Skeletal muscle satellite cell (primary cell): Measurements from ENCODE around the gene RAE1.
"Not testable (repeated sequence)": the region's sequence is repeated elsewhere in the genome, so short reads cannot be mapped to it uniquely, and the experiment has no call there.

Experiments
- H3K27me3 ChIP-seq: 2 replicates; pipeline ENCODE4 v1.7.0; 2013; ENCODE audit warnings: low read length; ENCODE audit not compliant: control insufficient read depth, insufficient read depth
- H3K36me3 ChIP-seq: 2 replicates; pipeline ENCODE4 v1.7.0; 2013; ENCODE audit warnings: mild to moderate bottlenecking, control low read depth, low read length; ENCODE audit not compliant: insufficient read depth
- H3K4me1 ChIP-seq: 2 replicates; pipeline ENCODE4 v1.7.0; 2013; ENCODE audit warnings: low read length; ENCODE audit not compliant: control insufficient read depth, insufficient read depth
- H3K4me2 ChIP-seq: 2 replicates; pipeline ENCODE4 v1.7.0; 2013; ENCODE audit warnings: mild to moderate bottlenecking, low read length
- H3K4me3 ChIP-seq: 2 replicates; pipeline ENCODE4 v1.7.0; 2013; ENCODE audit warnings: low read length
- H3K9ac ChIP-seq: 2 replicates; pipeline ENCODE4 v1.7.0; 2013; ENCODE audit warnings: mild to moderate bottlenecking, low read depth, low read length, moderate library complexity
- H3K9me3 ChIP-seq: replicated peaks from 2 replicates; pipeline ENCODE4 v1.7.0; 2013; ENCODE audit warnings: mild to moderate bottlenecking, control low read depth, low read length

RAE1 gene

GRCh38 chr20:57415771-57416170, 64.7 kb downstream of the RAE1 start:
- peaks cover 23% of the 10 kb centered on the region for H3K27me3 ChIP-seq
- no peak overlapping the region for H3K9ac ChIP-seq
- no peak overlapping the region for H3K4me2 ChIP-seq
- H3K4me3 ChIP-seq = no peak overlapping the region
- H3K9me3 ChIP-seq = no peaks in the 10 kb centered on the region
- no peaks in the 10 kb centered on the region for H3K36me3 ChIP-seq
- H3K4me1 ChIP-seq = peaks cover 5% of the 10 kb centered on the region

GRCh38 chr20:57416296-57417022, 65.4 kb downstream of the RAE1 start:
- Histone ChIP-seq H3K9ac (no peak overlapping the region), H3K4me3 (no peak overlapping the region), H3K36me3 (no peaks in the 10 kb centered on the region), H3K9me3 (no peaks in the 10 kb centered on the region), H3K4me1 (peaks cover 5% of the 10 kb centered on the region), H3K27me3 (peaks cover 30% of the 10 kb centered on the region), H3K4me2 (no peak overlapping the region)

- Histone ChIP-seq H3K9ac (no peak overlapping the region), H3K4me2 (no peak overlapping the region), H3K4me1 (peaks cover 5% of the 10 kb centered on the region), H3K9me3 (no peaks in the 10 kb centered on the region), H3K36me3 (no peaks in the 10 kb centered on the region), H3K27me3 (peaks cover 35% of the 10 kb centered on the region), H3K4me3 (no peak overlapping the region)
Observed at GRCh38 chr20:57417051-57417689, 66.1 kb downstream of the RAE1 start.

GRCh38 chr20:57417830-57418780, 67.0 kb downstream of the RAE1 start:
- peaks cover 5% of the 10 kb centered on the region for H3K4me1 ChIP-seq
- no peak overlapping the region for H3K4me2 ChIP-seq
- H3K4me3 ChIP-seq = no peak overlapping the region
- peaks cover 43% of the 10 kb centered on the region for H3K27me3 ChIP-seq
- H3K36me3 ChIP-seq = no peaks in the 10 kb centered on the region
- H3K9me3 ChIP-seq = no peaks in the 10 kb centered on the region
- no peak overlapping the region for H3K9ac ChIP-seq

- not testable (repeated sequence) for H3K36me3 ChIP-seq, H3K9ac ChIP-seq, H3K4me2 ChIP-seq, H3K4me3 ChIP-seq, H3K9me3 ChIP-seq, H3K4me1 ChIP-seq
- H3K27me3 ChIP-seq = peaks cover 49% of the 10 kb centered on the region
Observed at GRCh38 chr20:57419479-57419878, 68.4 kb downstream of the RAE1 start.

GRCh38 chr20:57420571-57421252, 69.7 kb downstream of the RAE1 start:
- Histone ChIP-seq H3K9me3 (no peaks in the 10 kb centered on the region), H3K27me3 (peaks cover 57% of the 10 kb centered on the region), H3K9ac (no peak overlapping the region), H3K4me2 (no peak overlapping the region), H3K4me3 (no peak overlapping the region), H3K4me1 (no peaks in the 10 kb centered on the region), H3K36me3 (no peaks in the 10 kb centered on the region)

GRCh38 chr20:57421253-57422220, 70.5 kb downstream of the RAE1 start:
- Histone ChIP-seq H3K4me2 (no peak overlapping the region), H3K36me3 (no peaks in the 10 kb centered on the region), H3K27me3 (peaks cover 66% of the 10 kb centered on the region), H3K9me3 (no peaks in the 10 kb centered on the region), H3K4me1 (no peaks in the 10 kb centered on the region), H3K4me3 (no peak overlapping the region), H3K9ac (no peak overlapping the region)

GRCh38 chr20:57422254-57422653, 71.2 kb downstream of the RAE1 start:
- Histone ChIP-seq H3K4me2 (no peak overlapping the region), H3K4me1 (no peaks in the 10 kb centered on the region), H3K9me3 (no peaks in the 10 kb centered on the region), H3K4me3 (no peak overlapping the region), H3K27me3 (peaks cover 64% of the 10 kb centered on the region), H3K9ac (no peak overlapping the region), H3K36me3 (no peaks in the 10 kb centered on the region)

- H3K9ac ChIP-seq = no peak overlapping the region
- no peak overlapping the region for H3K4me2 ChIP-seq
- no peaks in the 10 kb centered on the region for H3K36me3 ChIP-seq
- H3K4me3 ChIP-seq = no peak overlapping the region
- H3K9me3 ChIP-seq = no peaks in the 10 kb centered on the region
- peaks cover 76% of the 10 kb centered on the region for H3K27me3 ChIP-seq
- H3K4me1 ChIP-seq = peaks cover 6% of the 10 kb centered on the region
Observed at GRCh38 chr20:57425150-57426013, 74.3 kb downstream of the RAE1 start.

GRCh38 chr20:57426271-57426689, 75.2 kb downstream of the RAE1 start:
- peaks cover 6% of the 10 kb centered on the region for H3K4me1 ChIP-seq
- no peak overlapping the region for H3K9ac ChIP-seq

More at GRCh38 chr20:57426271-57426689, 75.2 kb downstream of the RAE1 start:
- Histone ChIP-seq H3K4me3 (no peak overlapping the region), H3K36me3 (no peaks in the 10 kb centered on the region), H3K9me3 (no peaks in the 10 kb centered on the region), H3K4me2 (no peak overlapping the region), H3K27me3 (peaks cover 68% of the 10 kb centered on the region)
